Heart left ventricle (tissue), 13 donors: ENCODE measurements around the gene HTRA3.

Experiments
- CTCF ChIP-seq, 12 donors: fragments of 200-600 bp; sonication (generic) in 4 of 12; IDR thresholded peaks; one replicate each; pipeline versions ENCODE4 v1.5.0 to v1.8.0; 2018 to 2022; ENCODE audit warnings: antibody characterized with exemption in 12 of 12, mild to moderate bottlenecking in 5 of 12
- POLR2A ChIP-seq, 2 donors: fragments of 450-650 bp; IDR thresholded peaks; one replicate each; pipeline ENCODE4 v1.6.1; 2017; ENCODE audit warnings: antibody characterized with exemption in 2 of 2, mild to moderate bottlenecking in 2 of 2, moderate library complexity in 2 of 2
- donor health status: ischemic (EF 13 %, LVEDD 7.1; RV severe dilation, severe dysfunction).
- donor health status: DM: no; HTN: yes; CAD: no.
- donor health status: DM: no; HTN: no; CAD: no.
- donor health status: ischemic (EF 25% LVEDD 6.9; RV normal size, moderate dysfunction).
- donor health status: ischemic (EF 25% LVEDD 5.7; RV mildly dilated, moderate dysfunction).
- donor health status: ischemic (EF 35%, LVEDD 5.7; RV mildly dilated, moderate dysfunction).
- donor health status: nonischemic (EF 11% LVEDD 7.7; RV severe dilation, severe dysfunction).
- donor health status: DM: yes; HTN: yes; CAD: no.
- donor health status: PGD.
- donor health status: ischemic (EF 29% LVEDD 5.4; RV normal size, mild dysfunction).
- donor health status: nonischemic (EF 23%, LVEDD 6.1; RV moderate dilation, normal function).

GRCh38 chr4:8225706-8226443 is 43.7 kb upstream of the HTRA3 start:
- TF ChIP-seq CTCF (IDR thresholded peaks at IDR 0.05) (no peak), POLR2A (IDR thresholded peaks at IDR 0.05) (no peak)
